PC-9 (cell line): ENCODE results near the gene COL6A1.

Experiments
- CTCF ChIP-seq: fragments of 200-600 bp; sonication (generic); conservative IDR thresholded peaks from 2 replicates; pipeline ENCODE4 v1.6.1; 2017; ENCODE audit warnings: mixed run types, antibody characterized with exemption, mild to moderate bottlenecking, moderate library complexity
- EZH2 ChIP-seq: fragments of 200-600 bp; sonication (generic); IDR thresholded peaks from 2 replicates; pipeline ENCODE4 v1.8.0; 2017; ENCODE audit warnings: antibody characterized with exemption, low read depth

GRCh38 chr21:45980271-45980670 lies 1.3 kb upstream of the COL6A1 start:
- TF ChIP-seq EZH2 (no peak), CTCF (no peak)
